Natural killer cell (primary cell): ENCODE measurements around the gene TASOR. TPM values are rescaled to one million over a fixed set of nuclear protein-coding genes. Genes with fewer than 3 reads are reported as not detected.

Experiments
- ATAC-seq, 3 donors: fragments of 150-1000 bp in 2 of 3; fragments of 200-7000 bp in 1 of 3; cut with Tn5 transposase; 1 replicate in 1 of 3; 2 replicates in 2 of 3; pipeline ENCODE4 v1.10.0; 2021; ENCODE audit warnings: mild to moderate bottlenecking in 2 of 3, moderate library complexity in 2 of 3
- DNase-seq, 2 donors: peaks; one replicate each; pipeline versions ENCODE4 v3.0.0 to v3.0.0-alpha.2; 2013 to 2021; ENCODE audit warnings: mixed read lengths in 1 of 2
- H3K27ac ChIP-seq: one replicate; pipeline ENCODE4 v1.5.1; 2013; ENCODE audit warnings: mild to moderate bottlenecking, low read length
- H3K27me3 ChIP-seq: one replicate; pipeline ENCODE4 v1.6.1; 2013; ENCODE audit warnings: low read length; ENCODE audit not compliant: control insufficient read depth, insufficient read depth
- H3K36me3 ChIP-seq: one replicate; pipeline ENCODE4 v1.6.1; 2013; ENCODE audit warnings: low read length; ENCODE audit not compliant: control insufficient read depth, insufficient read depth
- H3K4me1 ChIP-seq: one replicate; pipeline ENCODE4 v1.6.1; 2013; ENCODE audit warnings: low read length; ENCODE audit not compliant: control insufficient read depth, insufficient read depth
- H3K4me3 ChIP-seq: one replicate; pipeline ENCODE4 v1.5.1; 2013; ENCODE audit warnings: low read length
- H3K9me3 ChIP-seq: one replicate; pipeline ENCODE4 v1.6.1; 2013; ENCODE audit warnings: low read length; ENCODE audit not compliant: control insufficient read depth, insufficient read depth
- H3K27ac Mint-ChIP-seq, 2 donors: one replicate each; pipeline ENCODE4 v1.8.0; 2022; ENCODE audit warnings: mild to moderate bottlenecking in 2 of 2, mixed read lengths in 2 of 2, moderate library complexity in 1 of 2
- H3K27me3 Mint-ChIP-seq, 2 donors: one replicate each; pipeline ENCODE4 v1.8.0; 2022; ENCODE audit warnings: low read depth in 2 of 2, mixed read lengths in 2 of 2
- H3K36me3 Mint-ChIP-seq: one replicate; pipeline ENCODE4 v1.8.0; 2022; ENCODE audit warnings: mixed read lengths
- H3K4me1 Mint-ChIP-seq, 2 donors: one replicate each; pipeline ENCODE4 v1.8.0; 2022; ENCODE audit warnings: mixed read lengths in 2 of 2
- H3K4me3 Mint-ChIP-seq: one replicate; pipeline ENCODE4 v1.8.0; 2022; ENCODE audit warnings: mild to moderate bottlenecking, moderate library complexity, mixed read lengths
- H3K9me3 Mint-ChIP-seq, 2 donors: one replicate each; pipeline ENCODE4 v1.8.0; 2022; ENCODE audit warnings: mixed read lengths in 2 of 2
- CTCF ChIP-seq: fragments of 200-600 bp; IDR thresholded peaks from one replicate; pipeline ENCODE4 v1.8.0; 2022; ENCODE audit warnings: antibody characterized with exemption
- WGBS: methylation state at CpG from one replicate; pipeline ENCODE4 v1.1.7; 2013; ENCODE audit warnings: missing lambda C conversion rate; ENCODE audit not compliant: insufficient coverage; 5-methylcytosine and 5-hydroxymethylcytosine counted together
- intact Hi-C: fragments of 100-400 bp; cut with micrococcal nuclease; formaldehyde crosslinking; loops from one replicate; pipeline ENCODE4 v1.14.2; 2022
- total RNA-seq, 4 donors: library from RNA; stranded (reverse); fragments of 120-200 nt in 1 of 4; gene quantifications; one replicate each; pipeline versions ENCODE4 v1.2.3 to v1.2.4, GENCODE V29; 2013 to 2022

Gene TASOR
- total RNA-seq, 3 donors from 2014 or later (not counting 1 experiment from before 2014, with no cell fraction given): 73.5 to 96.4 (median 81.8) TPM

- H3K4me3 Mint-ChIP-seq: no peak overlapping the region
- no peak overlapping the region for H3K27ac Mint-ChIP-seq
- Histone ChIP-seq H3K4me1 (peaks cover 12% of the 10 kb centered on the region), H3K27me3 (no peaks in the 10 kb centered on the region), H3K27ac (no peak overlapping the region), H3K36me3 (no peaks in the 10 kb centered on the region), H3K9me3 (no peaks in the 10 kb centered on the region), H3K4me3 (no peak overlapping the region)
- TF ChIP-seq CTCF: no peak
- H3K4me1 Mint-ChIP-seq: peaks cover 16 to 24% of the 10 kb centered on the region in 2 donors
- H3K9me3 Mint-ChIP-seq: no peaks in the 10 kb centered on the region
- no peaks in the 10 kb centered on the region for H3K27me3 Mint-ChIP-seq
- intact Hi-C loops: no loop called here
- DNase-seq (no peak), ATAC-seq (no peak)
- no peaks in the 10 kb centered on the region for H3K36me3 Mint-ChIP-seq
Measured at GRCh38 chr3:56706629-56707028, 23.6 kb upstream of the TASOR start.

- H3K27ac ChIP-seq: peak overlapping the region; percentile 10
- ATAC-seq: peak; percentile 64 to 72 (median 70)
- 37% methylated on average over 3 of the region's 3 CpGs for WGBS
Measured at GRCh38 chr3:56704706-56705105, 21.6 kb upstream of the TASOR start.

GRCh38 chr3:56702490-56703315 is 19.6 kb upstream of the TASOR start:
- H3K27ac ChIP-seq: no peak overlapping the region

More at GRCh38 chr3:56704706-56705105, 21.6 kb upstream of the TASOR start:
- Histone ChIP-seq H3K9me3 (no peaks in the 10 kb centered on the region), H3K4me1 (peaks cover 12% of the 10 kb centered on the region), H3K27me3 (no peaks in the 10 kb centered on the region), H3K36me3 (no peaks in the 10 kb centered on the region), H3K4me3 (no peak overlapping the region)
- peak in 1 of 2 donors; percentile 43 for DNase-seq
- H3K4me1 Mint-ChIP-seq: peaks cover 16% of the 10 kb centered on the region in 2 donors
- intact Hi-C loops: loop anchor here (2.0 to 5.0 kb wide), 2 partner anchors 20 to 213 kb away; no protein-coding TSS in a partner anchor
- H3K4me3 Mint-ChIP-seq: peak overlapping the region; percentile 43
- H3K27ac Mint-ChIP-seq: peak overlapping the region; percentile 78 to 83
- H3K36me3 Mint-ChIP-seq: no peaks in the 10 kb centered on the region
- TF ChIP-seq CTCF: no peak
- no peaks in the 10 kb centered on the region for H3K9me3 Mint-ChIP-seq
- no peaks in the 10 kb centered on the region for H3K27me3 Mint-ChIP-seq

More at GRCh38 chr3:56702490-56703315, 19.6 kb upstream of the TASOR start:
- no peaks in the 10 kb centered on the region for H3K9me3 ChIP-seq
- DNase-seq (peak in 1 of 2 donors; percentile 89), ATAC-seq (peak; percentile 77 to 83 (median 82))
- TF ChIP-seq CTCF: peak; percentile 89
- no peak overlapping the region for H3K4me3 ChIP-seq
- no peak overlapping the region for H3K4me3 Mint-ChIP-seq
- H3K4me1 Mint-ChIP-seq: peaks cover 16% of the 10 kb centered on the region in 2 donors
- WGBS: 49% methylated on average over 4 of the region's 5 CpGs
- no peaks in the 10 kb centered on the region for H3K36me3 ChIP-seq
- H3K27me3 ChIP-seq: no peaks in the 10 kb centered on the region
- no peaks in the 10 kb centered on the region for H3K36me3 Mint-ChIP-seq
- H3K4me1 ChIP-seq: peaks cover 12% of the 10 kb centered on the region
- no peaks in the 10 kb centered on the region for H3K9me3 Mint-ChIP-seq
- no peaks in the 10 kb centered on the region for H3K27me3 Mint-ChIP-seq
- intact Hi-C loops: loop anchor here (1.0 to 5.0 kb wide), 3 partner anchors 100 to 287 kb away; no protein-coding TSS in a partner anchor
- peak overlapping the region in 1 of 2 donors; percentile 50 for H3K27ac Mint-ChIP-seq
